Measurements from ENCODE around the gene SLC30A2.

DNA sequence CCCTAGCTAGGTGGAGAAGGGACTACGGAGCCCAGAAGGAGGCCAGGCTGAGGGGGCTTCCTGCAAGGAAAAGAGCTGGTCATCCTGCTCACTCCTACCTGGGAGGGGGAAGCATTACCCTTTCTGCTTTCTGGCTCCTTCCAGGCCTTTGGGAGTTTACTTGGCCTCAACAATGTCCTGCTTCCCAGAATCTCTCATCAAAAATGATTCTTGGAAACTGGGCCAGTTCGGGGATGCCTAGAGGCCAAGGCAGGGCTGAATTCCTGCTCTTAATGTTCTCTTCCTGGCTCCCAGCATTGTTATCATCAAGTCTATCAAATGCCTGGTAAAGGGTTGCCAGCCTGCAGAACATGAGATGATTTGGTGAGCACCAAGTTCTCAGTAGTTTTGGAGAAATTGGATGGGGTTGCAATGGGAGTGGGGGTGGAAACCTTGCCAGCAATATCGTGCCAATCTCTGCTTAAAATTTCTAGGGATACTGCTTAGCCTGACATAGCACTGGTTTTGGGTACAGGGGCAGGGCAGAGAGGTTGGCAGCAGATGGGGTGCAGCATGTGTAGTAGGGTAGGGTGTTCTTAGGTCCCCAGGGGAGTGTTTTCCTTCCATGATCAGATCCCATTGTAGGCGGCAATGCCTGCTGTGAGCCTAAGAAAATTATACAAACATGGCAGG lies 40.3 kb downstream of the SLC30A2 start:
- TF ChIP-seq POLR2A (IDR thresholded peaks at IDR 0.05) (no peak), CTCF (IDR thresholded peaks at IDR 0.05) (no peak)
